ENCODE measurements around the gene TNKS2.

Gene TNKS2

DNA sequence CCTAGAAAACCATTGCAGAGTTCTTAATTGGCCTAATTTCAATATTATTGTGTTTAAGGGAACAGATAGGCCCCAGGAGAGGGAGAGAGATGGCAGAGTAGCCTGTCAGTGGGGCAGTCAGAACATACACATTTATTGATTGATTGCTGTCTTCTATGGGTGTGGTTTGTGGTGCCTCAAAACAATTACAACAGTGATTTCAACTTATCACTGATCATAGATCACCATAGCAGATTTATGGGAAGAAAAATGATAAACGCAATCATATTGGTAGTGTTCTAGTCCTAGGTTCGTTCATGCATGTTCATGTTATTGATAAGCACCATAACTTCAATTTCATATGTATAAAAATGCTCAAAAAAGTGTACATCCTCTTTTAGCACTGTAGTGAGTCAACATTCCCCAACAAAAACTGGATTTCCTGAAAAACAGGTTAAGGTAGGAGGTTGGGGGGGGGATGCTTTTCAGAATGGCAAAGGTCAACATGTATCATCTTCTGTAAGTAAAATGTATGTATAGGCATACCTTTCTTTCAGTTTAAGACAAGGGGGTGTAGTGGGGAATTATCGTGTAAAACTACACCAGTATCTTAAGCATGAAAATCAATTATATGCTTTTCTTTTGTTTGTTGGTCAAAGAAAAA lies 1.1 kb upstream of the TNKS2 start:
- TF ChIP-seq, protein P1, sequence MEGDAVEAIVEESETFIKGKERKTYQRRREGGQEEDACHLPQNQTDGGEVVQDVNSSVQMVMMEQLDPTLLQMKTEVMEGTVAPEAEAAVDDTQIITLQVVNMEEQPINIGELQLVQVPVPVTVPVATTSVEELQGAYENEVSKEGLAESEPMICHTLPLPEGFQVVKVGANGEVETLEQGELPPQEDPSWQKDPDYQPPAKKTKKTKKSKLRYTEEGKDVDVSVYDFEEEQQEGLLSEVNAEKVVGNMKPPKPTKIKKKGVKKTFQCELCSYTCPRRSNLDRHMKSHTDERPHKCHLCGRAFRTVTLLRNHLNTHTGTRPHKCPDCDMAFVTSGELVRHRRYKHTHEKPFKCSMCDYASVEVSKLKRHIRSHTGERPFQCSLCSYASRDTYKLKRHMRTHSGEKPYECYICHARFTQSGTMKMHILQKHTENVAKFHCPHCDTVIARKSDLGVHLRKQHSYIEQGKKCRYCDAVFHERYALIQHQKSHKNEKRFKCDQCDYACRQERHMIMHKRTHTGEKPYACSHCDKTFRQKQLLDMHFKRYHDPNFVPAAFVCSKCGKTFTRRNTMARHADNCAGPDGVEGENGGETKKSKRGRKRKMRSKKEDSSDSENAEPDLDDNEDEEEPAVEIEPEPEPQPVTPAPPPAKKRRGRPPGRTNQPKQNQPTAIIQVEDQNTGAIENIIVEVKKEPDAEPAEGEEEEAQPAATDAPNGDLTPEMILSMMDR (IDR thresholded peaks at IDR 0.05) = no peak

DNA sequence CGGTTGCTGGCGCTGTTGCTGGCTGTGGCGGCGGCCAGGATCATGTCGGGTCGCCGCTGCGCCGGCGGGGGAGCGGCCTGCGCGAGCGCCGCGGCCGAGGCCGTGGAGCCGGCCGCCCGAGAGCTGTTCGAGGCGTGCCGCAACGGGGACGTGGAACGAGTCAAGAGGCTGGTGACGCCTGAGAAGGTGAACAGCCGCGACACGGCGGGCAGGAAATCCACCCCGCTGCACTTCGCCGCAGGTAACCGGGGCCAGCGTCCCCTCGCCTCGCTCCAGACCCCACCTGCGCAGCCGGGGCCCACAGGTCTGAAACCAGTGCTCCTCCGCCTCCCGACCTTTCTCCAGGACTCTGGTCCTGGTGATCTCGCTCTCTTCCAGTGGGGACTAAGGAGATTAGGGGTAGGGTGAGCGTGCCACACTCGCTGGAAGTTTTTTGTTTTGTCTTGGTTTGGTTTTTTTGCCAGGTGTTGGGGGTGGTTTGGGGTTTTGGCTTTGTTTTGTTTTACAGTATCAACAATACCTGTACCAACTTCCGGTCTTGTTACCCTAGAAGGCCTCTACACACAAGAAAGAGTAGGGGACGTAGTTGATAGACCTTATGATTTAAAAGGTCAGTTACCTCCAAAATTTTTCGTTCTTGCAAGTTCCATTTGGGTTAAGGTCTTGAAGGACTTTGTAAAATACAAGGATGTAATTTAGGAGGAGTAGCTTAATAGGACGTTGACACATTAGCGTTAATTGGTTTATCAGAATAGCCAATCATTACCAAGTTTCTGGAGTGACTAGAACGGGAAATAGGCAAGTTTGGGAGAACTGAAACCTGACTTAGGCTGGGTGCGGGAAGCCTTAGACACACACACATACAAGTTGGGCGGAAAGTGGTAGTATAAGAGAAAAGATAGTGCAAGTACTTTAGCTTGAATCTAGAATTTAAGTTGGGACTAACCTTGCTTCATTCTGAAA lies 704 bp downstream of the TNKS2 start:
- TF ChIP-seq, protein P1 (IDR thresholded peaks at IDR 0.05) = no peak

DNA sequence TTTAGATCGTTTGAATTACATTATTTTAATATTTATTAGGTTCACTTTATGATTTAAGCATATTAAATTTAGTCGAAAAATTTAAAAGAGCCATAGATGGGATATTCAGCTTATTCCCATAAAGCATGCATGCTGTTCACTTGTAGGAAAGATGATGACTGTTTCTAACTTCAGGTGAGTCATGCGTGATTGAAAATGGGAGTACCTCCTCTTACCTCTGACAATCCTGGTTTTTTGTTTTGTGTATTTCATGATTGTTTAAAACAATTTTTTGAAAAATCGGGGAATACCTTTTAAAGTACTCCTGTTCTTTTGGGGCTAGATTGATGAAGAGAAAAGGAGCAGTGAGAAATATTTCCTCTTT lies 1.4 kb downstream of the TNKS2 start:
- TF ChIP-seq, protein P1 (IDR thresholded peaks at IDR 0.05) = no peak

DNA sequence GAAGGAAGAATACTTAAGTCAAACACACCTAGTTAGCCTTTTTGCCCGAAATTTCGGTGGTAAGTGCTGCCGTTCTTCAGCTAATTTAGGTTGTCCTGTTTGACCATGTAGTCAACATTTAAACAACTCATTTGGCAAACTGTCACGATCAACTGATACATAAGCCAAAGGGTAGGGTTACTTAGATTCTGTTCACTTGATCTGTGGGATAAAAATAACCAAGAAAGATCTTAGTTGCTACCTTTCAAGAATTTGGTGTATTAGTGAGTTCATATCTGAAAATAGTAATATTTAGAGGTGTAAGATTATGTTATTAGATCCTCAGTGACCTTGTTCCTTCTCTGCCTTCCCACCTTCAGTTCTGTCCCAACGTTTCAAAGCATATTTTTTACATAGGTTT lies 2.0 kb downstream of the TNKS2 start:
- TF ChIP-seq, protein P1 (IDR thresholded peaks at IDR 0.05) = no peak

DNA sequence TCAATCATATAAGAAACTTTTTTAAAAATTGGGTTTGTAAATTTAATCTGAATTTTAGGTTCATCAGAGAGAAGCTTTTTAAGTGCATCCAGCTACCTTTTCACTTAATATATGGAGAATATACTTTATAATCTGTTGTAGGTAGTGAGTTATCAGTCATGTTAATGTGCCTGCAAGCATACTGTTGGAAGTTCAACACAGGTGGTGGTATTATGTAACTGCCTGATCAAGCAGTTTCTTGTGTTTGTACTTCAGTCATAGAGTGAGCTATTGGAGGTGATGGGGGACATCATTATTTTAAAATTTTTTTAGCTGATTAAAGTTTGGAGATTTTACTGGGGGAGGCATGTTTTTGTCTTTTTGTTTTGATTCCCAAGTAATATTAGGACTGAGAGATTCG lies 2.5 kb downstream of the TNKS2 start:
- TF ChIP-seq, protein P1 (IDR thresholded peaks at IDR 0.05) = no peak

DNA sequence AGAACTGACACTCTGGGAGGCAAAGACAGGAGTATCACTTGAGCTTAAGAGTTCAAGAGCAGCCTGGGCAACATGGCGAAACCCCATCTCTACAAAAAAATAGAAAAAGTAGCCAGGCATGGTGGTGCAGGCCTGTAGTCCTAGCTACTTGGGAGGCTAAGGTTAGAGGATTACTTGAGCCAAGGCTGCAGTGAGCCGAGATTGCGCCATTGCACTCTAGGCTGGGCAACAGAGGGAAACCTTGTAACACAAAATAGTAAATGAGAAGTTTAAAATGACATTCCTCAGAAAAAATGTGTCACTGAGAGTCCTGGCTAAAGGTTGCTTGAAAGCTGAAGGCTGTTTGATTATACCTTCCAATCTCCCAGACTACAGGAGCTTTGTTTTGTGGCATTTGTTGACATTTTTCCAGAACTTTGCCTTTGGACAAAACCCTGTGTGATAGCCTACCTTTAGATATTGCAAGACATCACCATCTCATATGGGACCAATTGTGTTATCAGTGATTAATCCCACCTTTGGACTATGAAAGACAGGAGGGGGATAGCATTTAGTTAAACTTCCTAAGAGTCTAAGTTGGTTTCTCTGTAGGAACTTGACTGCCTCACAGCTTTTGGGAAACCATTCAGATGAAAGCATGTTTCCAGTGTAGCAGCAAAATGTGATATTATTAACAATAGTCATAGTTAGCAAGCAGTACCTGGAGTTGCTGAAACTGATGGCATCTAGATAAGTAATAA lies 5.3 kb downstream of the TNKS2 start:
- TF ChIP-seq, protein P1 (IDR thresholded peaks at IDR 0.05) = no peak

DNA sequence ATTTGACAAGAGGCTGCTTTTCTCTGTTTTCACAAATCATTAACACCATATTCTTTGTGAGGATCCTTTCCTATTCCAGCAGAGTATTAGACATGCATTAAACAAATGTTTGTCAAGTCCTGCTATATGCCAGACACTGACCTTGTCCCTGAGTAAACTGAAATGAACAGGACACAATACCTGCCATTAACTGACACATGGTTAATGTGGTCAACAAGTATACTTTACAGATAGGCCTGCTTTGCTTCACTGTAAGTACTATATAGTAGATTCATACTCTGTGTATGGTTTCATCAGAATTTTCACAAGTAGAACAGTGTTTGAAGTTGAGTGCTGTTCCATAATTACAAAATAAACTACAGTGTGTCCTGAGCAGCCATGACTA lies 5.9 kb downstream of the TNKS2 start:
- TF ChIP-seq, protein P1 (IDR thresholded peaks at IDR 0.05) = no peak
